ACHN (cell line): ENCODE data around the gene NODAL.

Experiments
- DNase-seq: peaks from one replicate; pipeline ENCODE4 v3.0.0-alpha.2; 2015
- in situ Hi-C: cut with HindIII; loops from 2 replicates; pipeline ENCODE4 v1.10.0; 2017; ENCODE audit warnings: low sequenced_read_pairs, low pct_ligation_motif_present, low pct_unique_long_range_greater_than_20kb

Gene NODAL

DNA sequence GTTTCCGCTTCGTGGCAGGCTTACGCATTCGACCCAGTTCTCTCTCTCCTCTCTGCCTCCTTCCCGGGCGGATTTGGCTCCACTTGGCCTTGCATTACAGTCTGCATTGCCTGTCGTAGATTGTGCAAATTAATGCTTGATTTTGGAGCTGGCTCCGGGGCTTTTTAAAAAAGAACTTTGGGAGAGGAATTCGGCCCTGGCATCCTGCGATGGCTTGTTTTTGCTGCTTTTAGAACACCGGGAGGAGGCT, 36.8 kb downstream of the NODAL start:
- in situ Hi-C loops, result no loop called here
- peak; percentile 40 for DNase-seq

DNA sequence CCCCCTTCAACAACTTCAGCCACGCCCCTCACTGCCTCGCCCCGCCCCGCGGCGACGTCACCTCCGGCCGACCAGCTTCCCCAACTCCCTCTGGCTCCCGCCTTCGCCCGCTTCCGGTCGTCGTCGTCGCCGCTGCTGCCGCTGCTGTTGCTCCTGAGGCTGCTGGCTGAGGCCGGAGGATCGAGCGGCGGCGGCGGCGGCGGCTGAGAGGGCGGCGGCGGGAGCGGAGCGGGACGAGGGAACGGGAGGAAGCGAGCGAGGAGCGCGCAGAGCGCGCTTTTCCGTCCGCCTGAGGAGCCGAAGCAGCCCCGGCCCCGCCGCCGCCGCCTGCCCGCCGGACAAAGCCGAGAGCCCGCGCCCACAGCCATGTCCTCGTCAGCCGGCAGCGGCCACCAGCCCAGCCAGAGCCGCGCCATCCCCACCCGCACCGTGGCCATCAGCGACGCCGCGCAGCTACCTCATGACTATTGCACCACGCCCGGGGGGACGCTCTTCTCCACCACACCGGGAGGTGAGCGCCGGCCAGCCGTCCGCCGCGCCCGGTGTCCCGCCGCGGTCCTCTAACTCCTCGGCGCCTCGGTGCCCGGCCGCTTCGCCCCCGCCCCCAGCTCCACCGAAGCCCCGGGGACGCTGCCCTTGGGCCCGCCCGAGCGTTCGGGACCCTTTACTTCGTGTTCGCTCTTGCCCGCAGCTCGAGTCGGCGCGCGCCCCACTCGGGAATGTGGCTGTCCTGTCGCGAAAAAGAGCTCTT, 37.3 kb downstream of the NODAL start, which contains the start of gene EIF4EBP2:
EIF4EBP2 (plus strand) TSS at position 110 of the 751 bp plus-strand sequence; CDS start at position 367, 257 bp downstream.
- peak; percentile 95 for DNase-seq
- in situ Hi-C loops, result no loop called here

GRCh38 chr10:70403483-70404035, 37.9 kb downstream of the NODAL start:
- in situ Hi-C loops, result no loop called here

GRCh38 chr10:70399177-70399576, 42.3 kb downstream of the NODAL start:
- no peak for DNase-seq
- in situ Hi-C loops, result no loop called here

More at GRCh38 chr10:70403483-70404035, 37.9 kb downstream of the NODAL start:
- DNase-seq, result no peak

DNA sequence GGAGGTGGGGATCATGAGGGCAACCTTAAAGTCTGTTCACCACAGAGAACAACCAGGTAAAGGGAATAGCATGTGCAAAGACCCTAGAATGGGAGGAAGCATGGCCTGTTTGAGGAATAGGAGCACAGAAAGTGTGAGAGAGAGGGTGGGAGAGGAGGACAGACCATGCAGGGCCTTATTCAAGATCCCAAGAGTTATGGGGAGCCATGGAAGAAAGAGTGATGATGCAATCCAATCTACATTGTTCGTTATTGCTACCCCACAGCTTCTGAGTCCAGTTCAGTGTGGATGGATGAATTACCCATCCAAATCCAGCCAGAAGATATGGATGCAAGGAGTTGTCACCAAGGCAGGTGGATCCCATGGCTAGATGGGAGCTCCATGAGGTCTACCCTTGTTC, 45.3 kb downstream of the NODAL start:
- DNase-seq, result no peak
- in situ Hi-C loops, result no loop called here

GRCh38 chr10:70391654-70392053, 49.8 kb downstream of the NODAL start:
- DNase-seq, result no peak
- in situ Hi-C loops, result no loop called here
